Measurements from ENCODE around the gene CAP2.
A peak's percentile ranks its signal among the peaks of the same experiment; 100 is the strongest.
"Not testable (repeated sequence)": the region's sequence is repeated elsewhere in the genome, so short reads cannot be mapped to it uniquely, and the experiment has no call there.

Gene CAP2

GRCh38 chr6:17421406-17421805 lies 28.0 kb downstream of the CAP2 start:
- Histone ChIP-seq H3K79me2 (ENCODE audit: insufficient read depth, low read length) (no peaks in the 10 kb centered on the region), H3K9ac (ENCODE audit: low read depth, low read length) (no peak overlapping the region), H3K4me2 (ENCODE audit: insufficient read depth, low read length) (no peak overlapping the region), H3K27me3 (ENCODE audit: insufficient read depth, low read length, poor library complexity) (no peaks in the 10 kb centered on the region), H3K4me1 (ENCODE audit: insufficient read depth, low read length) (no peaks in the 10 kb centered on the region), H4K20me1 (ENCODE audit: insufficient read depth, low read length) (no peaks in the 10 kb centered on the region), H3K36me3 (ENCODE audit: insufficient read depth, low read length) (no peaks in the 10 kb centered on the region), H2AFZ (ENCODE audit: low read depth, low read length) (no peak overlapping the region), H3K4me3 (ENCODE audit: low read depth in 1 of 2, low read length in 2 of 2) (no peak overlapping the region), H3K9me3 (ENCODE audit: insufficient read depth, low read length, severe bottlenecking) (no peaks in the 10 kb centered on the region), H3K27ac (ENCODE audit: low read length) (no peak overlapping the region)
- no peak for ATAC-seq (ENCODE audit: insufficient read depth, low read depth)
- TF ChIP-seq EZH2 (IDR thresholded peaks at IDR 0.05; ENCODE audit: borderline replicate concordance, low read depth, low read length, severe bottlenecking): no peak
- TF ChIP-seq, protein P1, sequence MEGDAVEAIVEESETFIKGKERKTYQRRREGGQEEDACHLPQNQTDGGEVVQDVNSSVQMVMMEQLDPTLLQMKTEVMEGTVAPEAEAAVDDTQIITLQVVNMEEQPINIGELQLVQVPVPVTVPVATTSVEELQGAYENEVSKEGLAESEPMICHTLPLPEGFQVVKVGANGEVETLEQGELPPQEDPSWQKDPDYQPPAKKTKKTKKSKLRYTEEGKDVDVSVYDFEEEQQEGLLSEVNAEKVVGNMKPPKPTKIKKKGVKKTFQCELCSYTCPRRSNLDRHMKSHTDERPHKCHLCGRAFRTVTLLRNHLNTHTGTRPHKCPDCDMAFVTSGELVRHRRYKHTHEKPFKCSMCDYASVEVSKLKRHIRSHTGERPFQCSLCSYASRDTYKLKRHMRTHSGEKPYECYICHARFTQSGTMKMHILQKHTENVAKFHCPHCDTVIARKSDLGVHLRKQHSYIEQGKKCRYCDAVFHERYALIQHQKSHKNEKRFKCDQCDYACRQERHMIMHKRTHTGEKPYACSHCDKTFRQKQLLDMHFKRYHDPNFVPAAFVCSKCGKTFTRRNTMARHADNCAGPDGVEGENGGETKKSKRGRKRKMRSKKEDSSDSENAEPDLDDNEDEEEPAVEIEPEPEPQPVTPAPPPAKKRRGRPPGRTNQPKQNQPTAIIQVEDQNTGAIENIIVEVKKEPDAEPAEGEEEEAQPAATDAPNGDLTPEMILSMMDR (IDR thresholded peaks at IDR 0.05; ENCODE audit: borderline replicate concordance, extremely low read depth, low read length, poor library complexity, severe bottlenecking): no peak
- DNase-seq: no peak

- H3K9ac ChIP-seq (ENCODE audit: low read depth, low read length): no peak overlapping the region
- DNase-seq: no peak
- no peak overlapping the region for H3K4me3 ChIP-seq (ENCODE audit: low read depth in 1 of 2, low read length in 2 of 2)
- H3K27me3 ChIP-seq (ENCODE audit: insufficient read depth, low read length, poor library complexity): no peaks in the 10 kb centered on the region
- no peaks in the 10 kb centered on the region for H3K36me3 ChIP-seq (ENCODE audit: insufficient read depth, low read length)
- no peak overlapping the region for H3K4me2 ChIP-seq (ENCODE audit: insufficient read depth, low read length)
- H3K9me3 ChIP-seq (ENCODE audit: insufficient read depth, low read length, severe bottlenecking): no peaks in the 10 kb centered on the region
- no peak overlapping the region for H3K27ac ChIP-seq (ENCODE audit: low read length)
- no peaks in the 10 kb centered on the region for H3K79me2 ChIP-seq (ENCODE audit: insufficient read depth, low read length)
- no peaks in the 10 kb centered on the region for H4K20me1 ChIP-seq (ENCODE audit: insufficient read depth, low read length)
- no peak for ATAC-seq (ENCODE audit: insufficient read depth, low read depth)
- no peaks in the 10 kb centered on the region for H3K4me1 ChIP-seq (ENCODE audit: insufficient read depth, low read length)
- H2AFZ ChIP-seq (ENCODE audit: low read depth, low read length): no peak overlapping the region
- TF ChIP-seq EZH2 (IDR thresholded peaks at IDR 0.05; ENCODE audit: borderline replicate concordance, low read depth, low read length, severe bottlenecking): no peak
- TF ChIP-seq, protein P1 (IDR thresholded peaks at IDR 0.05; ENCODE audit: borderline replicate concordance, extremely low read depth, low read length, poor library complexity, severe bottlenecking): no peak
These were observed 29.6 kb downstream of the CAP2 start for GRCh38 chr6:17423026-17423425.

DNA sequence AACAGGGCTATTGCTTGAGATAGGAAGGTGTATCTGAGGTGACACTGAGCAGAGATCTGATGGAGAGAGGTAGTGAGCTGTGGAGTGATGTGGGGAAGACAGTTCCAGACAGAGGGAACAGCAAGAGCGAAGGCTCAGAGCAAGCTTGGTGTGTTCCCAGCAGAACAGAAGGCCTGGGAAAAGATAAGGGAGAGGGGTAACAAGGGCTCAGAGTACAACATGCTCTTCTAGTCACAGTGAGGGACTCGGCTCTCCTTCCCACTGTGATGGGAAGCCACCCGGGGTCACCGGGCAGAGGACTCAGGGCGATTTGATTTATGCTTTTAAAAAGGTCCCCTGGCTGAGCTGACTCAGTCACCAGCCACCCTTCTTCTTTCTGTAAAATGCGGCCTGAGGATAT lies 33.7 kb downstream of the CAP2 start:
- no peaks in the 10 kb centered on the region for H3K36me3 ChIP-seq (ENCODE audit: insufficient read depth, low read length)
- no peak overlapping the region for H3K27ac ChIP-seq (ENCODE audit: low read length)
- no peaks in the 10 kb centered on the region for H3K27me3 ChIP-seq (ENCODE audit: insufficient read depth, low read length, poor library complexity)
- TF ChIP-seq, protein P1 (IDR thresholded peaks at IDR 0.05; ENCODE audit: borderline replicate concordance, extremely low read depth, low read length, poor library complexity, severe bottlenecking): no peak
- no peak for TF ChIP-seq EZH2 (IDR thresholded peaks at IDR 0.05; ENCODE audit: borderline replicate concordance, low read depth, low read length, severe bottlenecking)
- DNase-seq (no peak), ATAC-seq (ENCODE audit: insufficient read depth, low read depth) (no peak)
- no peak overlapping the region for H3K9ac ChIP-seq (ENCODE audit: low read depth, low read length)
- H3K9me3 ChIP-seq (ENCODE audit: insufficient read depth, low read length, severe bottlenecking): no peaks in the 10 kb centered on the region
- no peak overlapping the region for H3K4me3 ChIP-seq (ENCODE audit: low read depth in 1 of 2, low read length in 2 of 2)
- H3K4me2 ChIP-seq (ENCODE audit: insufficient read depth, low read length): no peak overlapping the region
- no peaks in the 10 kb centered on the region for H4K20me1 ChIP-seq (ENCODE audit: insufficient read depth, low read length)
- H3K4me1 ChIP-seq (ENCODE audit: insufficient read depth, low read length): no peaks in the 10 kb centered on the region
- no peaks in the 10 kb centered on the region for H3K79me2 ChIP-seq (ENCODE audit: insufficient read depth, low read length)
- no peak overlapping the region for H2AFZ ChIP-seq (ENCODE audit: low read depth, low read length)

DNA sequence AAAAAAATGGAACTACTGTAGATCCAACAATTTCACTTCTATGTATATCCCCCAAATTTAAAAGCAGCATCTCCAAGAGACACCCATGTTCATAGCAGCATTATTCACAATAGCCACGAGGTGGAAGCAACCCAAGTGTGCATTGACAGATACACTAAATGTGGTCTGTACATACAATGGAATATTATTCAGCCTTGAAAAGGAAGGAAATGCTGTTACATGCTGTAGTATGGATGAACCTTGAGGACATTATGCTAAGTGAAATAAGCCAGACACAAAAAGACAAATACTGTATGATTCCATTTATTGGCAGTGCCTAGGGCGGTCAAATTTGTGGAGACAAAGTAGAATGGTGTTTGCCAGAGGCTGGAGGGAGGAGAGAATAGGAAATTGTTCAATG lies 34.2 kb downstream of the CAP2 start:
- Histone ChIP-seq H2AFZ (ENCODE audit: low read depth, low read length) (no peak overlapping the region), H3K4me3 (ENCODE audit: low read depth in 1 of 2, low read length in 2 of 2) (no peak overlapping the region), H3K4me2 (ENCODE audit: insufficient read depth, low read length) (no peak overlapping the region), H3K9ac (ENCODE audit: low read depth, low read length) (no peak overlapping the region), H3K27ac (ENCODE audit: low read length) (no peak overlapping the region), H3K9me3 (ENCODE audit: insufficient read depth, low read length, severe bottlenecking) (no peaks in the 10 kb centered on the region), H3K4me1 (ENCODE audit: insufficient read depth, low read length) (no peaks in the 10 kb centered on the region), H3K79me2 (ENCODE audit: insufficient read depth, low read length) (no peaks in the 10 kb centered on the region), H3K27me3 (ENCODE audit: insufficient read depth, low read length, poor library complexity) (no peaks in the 10 kb centered on the region), H4K20me1 (ENCODE audit: insufficient read depth, low read length) (no peaks in the 10 kb centered on the region), H3K36me3 (ENCODE audit: insufficient read depth, low read length) (no peaks in the 10 kb centered on the region)
- TF ChIP-seq EZH2 (IDR thresholded peaks at IDR 0.05; ENCODE audit: borderline replicate concordance, low read depth, low read length, severe bottlenecking): no peak
- TF ChIP-seq, protein P1 (IDR thresholded peaks at IDR 0.05; ENCODE audit: borderline replicate concordance, extremely low read depth, low read length, poor library complexity, severe bottlenecking): peak; percentile 4
- DNase-seq: no peak
- ATAC-seq (ENCODE audit: insufficient read depth, low read depth): no peak

DNA sequence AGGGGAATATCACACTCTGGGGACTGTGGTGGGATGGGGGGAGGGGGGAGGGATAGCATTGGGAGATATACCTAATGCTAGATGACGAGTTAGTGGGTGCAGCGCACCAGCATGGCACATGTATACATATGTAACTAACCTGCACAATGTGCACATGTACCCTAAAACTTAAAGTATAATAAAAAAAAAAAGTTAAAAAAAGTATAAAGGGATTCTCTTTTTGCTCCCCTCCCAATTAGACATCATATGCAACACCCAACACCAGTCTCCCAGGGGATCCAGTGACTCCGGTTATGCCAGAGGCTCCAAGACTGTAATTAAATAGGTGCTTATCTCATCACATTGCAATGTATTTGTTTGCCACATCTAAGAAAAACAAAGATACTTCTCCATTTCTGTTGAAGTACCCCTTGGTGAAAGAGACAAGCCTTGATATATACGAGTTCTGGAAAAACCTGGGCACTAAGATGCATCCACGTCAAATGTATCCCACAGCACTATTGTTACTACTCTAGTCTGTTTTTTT lies 35.3 kb downstream of the CAP2 start:
- H3K27me3 ChIP-seq (ENCODE audit: insufficient read depth, low read length, poor library complexity); H3K9me3 ChIP-seq (ENCODE audit: insufficient read depth, low read length, severe bottlenecking): not testable (repeated sequence)

More for the DNA sequence above, 35.3 kb downstream of the CAP2 start:
- not testable (repeated sequence) for H3K4me2 ChIP-seq (ENCODE audit: insufficient read depth, low read length); DNase-seq; H4K20me1 ChIP-seq (ENCODE audit: insufficient read depth, low read length); H3K79me2 ChIP-seq (ENCODE audit: insufficient read depth, low read length); H3K4me3 ChIP-seq (ENCODE audit: low read depth in 1 of 2, low read length in 2 of 2); H3K36me3 ChIP-seq (ENCODE audit: insufficient read depth, low read length); H3K27ac ChIP-seq (ENCODE audit: low read length); H3K4me1 ChIP-seq (ENCODE audit: insufficient read depth, low read length); H3K9ac ChIP-seq (ENCODE audit: low read depth, low read length); ATAC-seq (ENCODE audit: insufficient read depth, low read depth); H2AFZ ChIP-seq (ENCODE audit: low read depth, low read length)
